ENCODE data around the gene APOBEC3G.

APOBEC3G gene

GRCh38 chr22:39110631-39111561 lies 33.8 kb downstream of the APOBEC3G start:
- no peak overlapping the region for H3K4me3 ChIP-seq (ENCODE audit: low read depth, low read length)
- H3K9me3 ChIP-seq (ENCODE audit: control insufficient read depth, insufficient read depth, low read depth, low read length), result no peaks in the 10 kb centered on the region
- H3K4me1 ChIP-seq (ENCODE audit: control insufficient read depth, insufficient read depth, low read length), result peaks cover 29% of the 10 kb centered on the region
- H3K9ac ChIP-seq (ENCODE audit: low read length), result no peak overlapping the region
- H3K27ac ChIP-seq (ENCODE audit: low read depth, low read length), result no peak overlapping the region
- no peaks in the 10 kb centered on the region for H3K36me3 ChIP-seq (ENCODE audit: control insufficient read depth, insufficient read depth, low read length)
- H3K27me3 ChIP-seq (ENCODE audit: control insufficient read depth, insufficient read depth, low read length), result no peaks in the 10 kb centered on the region

- H3K9ac ChIP-seq (ENCODE audit: low read length), result no peak overlapping the region
- H3K4me3 ChIP-seq (ENCODE audit: low read depth, low read length), result no peak overlapping the region; the same call in 1 of the 2 replicates
- no peaks in the 10 kb centered on the region for H3K27me3 ChIP-seq (ENCODE audit: control insufficient read depth, insufficient read depth, low read length)
- no peak overlapping the region for H3K27ac ChIP-seq (ENCODE audit: low read depth, low read length)
- no peaks in the 10 kb centered on the region for H3K9me3 ChIP-seq (ENCODE audit: control insufficient read depth, insufficient read depth, low read depth, low read length)
- no peaks in the 10 kb centered on the region for H3K36me3 ChIP-seq (ENCODE audit: control insufficient read depth, insufficient read depth, low read length)
- H3K4me1 ChIP-seq (ENCODE audit: control insufficient read depth, insufficient read depth, low read length), result peaks cover 40% of the 10 kb centered on the region
These were observed 37.0 kb downstream of the APOBEC3G start for GRCh38 chr22:39114112-39114511.

GRCh38 chr22:39115570-39115969 lies 38.5 kb downstream of the APOBEC3G start:
- Histone ChIP-seq H3K9ac (ENCODE audit: low read length) (no peak overlapping the region), H3K4me3 (ENCODE audit: low read depth, low read length) (no peak overlapping the region), H3K27me3 (ENCODE audit: control insufficient read depth, insufficient read depth, low read length) (no peaks in the 10 kb centered on the region), H3K27ac (ENCODE audit: low read depth, low read length) (no peak overlapping the region), H3K4me1 (ENCODE audit: control insufficient read depth, insufficient read depth, low read length) (peaks cover 40% of the 10 kb centered on the region), H3K9me3 (ENCODE audit: control insufficient read depth, insufficient read depth, low read depth, low read length) (no peaks in the 10 kb centered on the region), H3K36me3 (ENCODE audit: control insufficient read depth, insufficient read depth, low read length) (no peaks in the 10 kb centered on the region)

GRCh38 chr22:39115977-39116621 lies 39.0 kb downstream of the APOBEC3G start:
- H3K27me3 ChIP-seq (ENCODE audit: control insufficient read depth, insufficient read depth, low read length), result no peaks in the 10 kb centered on the region

GRCh38 chr22:39117585-39118191 lies 40.6 kb downstream of the APOBEC3G start:
- Histone ChIP-seq H3K4me3 (ENCODE audit: low read depth, low read length) (no peak overlapping the region), H3K9me3 (ENCODE audit: control insufficient read depth, insufficient read depth, low read depth, low read length) (no peaks in the 10 kb centered on the region), H3K27me3 (ENCODE audit: control insufficient read depth, insufficient read depth, low read length) (no peaks in the 10 kb centered on the region), H3K9ac (ENCODE audit: low read length) (no peak overlapping the region), H3K4me1 (ENCODE audit: control insufficient read depth, insufficient read depth, low read length) (peaks cover 32% of the 10 kb centered on the region), H3K36me3 (ENCODE audit: control insufficient read depth, insufficient read depth, low read length) (no peaks in the 10 kb centered on the region), H3K27ac (ENCODE audit: low read depth, low read length) (no peak overlapping the region)

More at GRCh38 chr22:39115977-39116621, 39.0 kb downstream of the APOBEC3G start:
- Histone ChIP-seq H3K9me3 (ENCODE audit: control insufficient read depth, insufficient read depth, low read depth, low read length) (no peaks in the 10 kb centered on the region), H3K27ac (ENCODE audit: low read depth, low read length) (no peak overlapping the region), H3K4me3 (ENCODE audit: low read depth, low read length) (no peak overlapping the region), H3K36me3 (ENCODE audit: control insufficient read depth, insufficient read depth, low read length) (no peaks in the 10 kb centered on the region), H3K9ac (ENCODE audit: low read length) (no peak overlapping the region), H3K4me1 (ENCODE audit: control insufficient read depth, insufficient read depth, low read length) (peaks cover 34% of the 10 kb centered on the region)

- H3K27me3 ChIP-seq (ENCODE audit: control insufficient read depth, insufficient read depth, low read length), result no peaks in the 10 kb centered on the region
- no peak overlapping the region for H3K9ac ChIP-seq (ENCODE audit: low read length)
- H3K4me3 ChIP-seq (ENCODE audit: low read depth, low read length), result no peak overlapping the region
- H3K27ac ChIP-seq (ENCODE audit: low read depth, low read length), result no peak overlapping the region
- peaks cover 18% of the 10 kb centered on the region for H3K4me1 ChIP-seq (ENCODE audit: control insufficient read depth, insufficient read depth, low read length)
- no peaks in the 10 kb centered on the region for H3K36me3 ChIP-seq (ENCODE audit: control insufficient read depth, insufficient read depth, low read length)
- no peaks in the 10 kb centered on the region for H3K9me3 ChIP-seq (ENCODE audit: control insufficient read depth, insufficient read depth, low read depth, low read length)
These were observed 43.9 kb downstream of the APOBEC3G start for GRCh38 chr22:39120983-39121382.

- Histone ChIP-seq H3K9ac (ENCODE audit: low read length) (no peak overlapping the region), H3K4me3 (ENCODE audit: low read depth, low read length) (no peak overlapping the region), H3K27ac (ENCODE audit: low read depth, low read length) (no peak overlapping the region), H3K9me3 (ENCODE audit: control insufficient read depth, insufficient read depth, low read depth, low read length) (no peaks in the 10 kb centered on the region), H3K27me3 (ENCODE audit: control insufficient read depth, insufficient read depth, low read length) (no peaks in the 10 kb centered on the region), H3K36me3 (ENCODE audit: control insufficient read depth, insufficient read depth, low read length) (no peaks in the 10 kb centered on the region), H3K4me1 (ENCODE audit: control insufficient read depth, insufficient read depth, low read length) (peaks cover 10% of the 10 kb centered on the region)
These were observed 45.8 kb downstream of the APOBEC3G start for GRCh38 chr22:39122772-39123470.

- no peak overlapping the region for H3K9ac ChIP-seq (ENCODE audit: low read length)
- H3K27me3 ChIP-seq (ENCODE audit: control insufficient read depth, insufficient read depth, low read length), result no peaks in the 10 kb centered on the region
- H3K4me1 ChIP-seq (ENCODE audit: control insufficient read depth, insufficient read depth, low read length), result peaks cover 8% of the 10 kb centered on the region; the same call in 1 of the 2 replicates
- H3K4me3 ChIP-seq (ENCODE audit: low read depth, low read length), result no peak overlapping the region
- H3K27ac ChIP-seq (ENCODE audit: low read depth, low read length), result no peak overlapping the region
- H3K9me3 ChIP-seq (ENCODE audit: control insufficient read depth, insufficient read depth, low read depth, low read length), result no peaks in the 10 kb centered on the region
- H3K36me3 ChIP-seq (ENCODE audit: control insufficient read depth, insufficient read depth, low read length), result no peaks in the 10 kb centered on the region
These were observed 46.9 kb downstream of the APOBEC3G start for GRCh38 chr22:39123751-39124581.

GRCh38 chr22:39125622-39126021 lies 48.5 kb downstream of the APOBEC3G start:
- Histone ChIP-seq H3K9ac (ENCODE audit: low read length) (no peak overlapping the region), H3K4me1 (ENCODE audit: control insufficient read depth, insufficient read depth, low read length) (peaks cover 14% of the 10 kb centered on the region; the same call in 1 of the 2 replicates), H3K27me3 (ENCODE audit: control insufficient read depth, insufficient read depth, low read length) (no peaks in the 10 kb centered on the region), H3K36me3 (ENCODE audit: control insufficient read depth, insufficient read depth, low read length) (no peaks in the 10 kb centered on the region), H3K9me3 (ENCODE audit: control insufficient read depth, insufficient read depth, low read depth, low read length) (no peaks in the 10 kb centered on the region), H3K27ac (ENCODE audit: low read depth, low read length) (no peak overlapping the region), H3K4me3 (ENCODE audit: low read depth, low read length) (no peak overlapping the region)

GRCh38 chr22:39128508-39128907 lies 51.4 kb downstream of the APOBEC3G start:
- peaks cover 30% of the 10 kb centered on the region for H3K4me1 ChIP-seq (ENCODE audit: control insufficient read depth, insufficient read depth, low read length)
- no peak overlapping the region for H3K27ac ChIP-seq (ENCODE audit: low read depth, low read length)
- H3K9me3 ChIP-seq (ENCODE audit: control insufficient read depth, insufficient read depth, low read depth, low read length), result no peaks in the 10 kb centered on the region
- no peak overlapping the region for H3K4me3 ChIP-seq (ENCODE audit: low read depth, low read length)
- H3K27me3 ChIP-seq (ENCODE audit: control insufficient read depth, insufficient read depth, low read length), result no peaks in the 10 kb centered on the region
- no peak overlapping the region for H3K9ac ChIP-seq (ENCODE audit: low read length)
- H3K36me3 ChIP-seq (ENCODE audit: control insufficient read depth, insufficient read depth, low read length), result no peaks in the 10 kb centered on the region

All from HUES6 (cell line).